Measurements from ENCODE around the gene DENND6A. TPM values are rescaled to one million over a fixed set of nuclear protein-coding genes. Genes with fewer than 3 reads are reported as not detected.

The DENND6A gene
- total RNA-seq, 5 donors from 2014 or later (not counting 1 experiment from before 2014, with no cell fraction given): 31.6 to 58.9 (median 35.6) TPM

DNA sequence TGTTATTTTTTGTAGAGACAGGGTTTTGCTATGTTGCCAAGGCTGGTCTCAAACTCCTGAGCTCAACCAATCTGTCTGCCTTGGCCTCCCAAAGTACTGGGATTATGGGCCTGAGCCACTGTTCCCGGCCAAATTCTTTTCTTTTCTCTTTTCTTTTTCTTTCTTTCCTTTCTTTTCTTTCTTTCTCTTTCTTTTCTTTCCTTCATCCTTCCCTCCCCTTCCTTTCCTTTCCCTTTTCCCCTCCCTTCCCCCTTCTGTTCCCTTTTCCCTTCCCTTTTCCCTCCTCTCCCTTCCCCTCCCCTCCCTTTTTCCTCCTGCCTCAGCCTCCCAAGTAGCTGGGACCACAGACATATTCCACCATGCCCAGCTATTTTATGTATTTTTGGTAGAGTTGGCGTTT, 92.7 kb downstream of the DENND6A start:
- H3K9me3 Mint-ChIP-seq: no peaks in the 10 kb centered on the region
- peaks cover 5 to 28% of the 10 kb centered on the region in 2 experiments for H3K4me1 ChIP-seq (ENCODE audit: control insufficient read depth in 1 of 2, extremely low read depth in 1 of 2, insufficient read depth in 2 of 2, low read length in 2 of 2)
- H3K4me1 Mint-ChIP-seq: peaks cover 28 to 46% (median 34%) of the 10 kb centered on the region in 3 donors
- H3K27ac Mint-ChIP-seq: peak overlapping the region; percentile 28 to 46
- peaks cover 3% of the 10 kb centered on the region in 2 donors for H3K36me3 ChIP-seq (ENCODE audit: control insufficient read depth in 2 of 2, extremely low read depth in 1 of 2, insufficient read depth in 1 of 2, low read length in 1 of 2)
- H3K27ac ChIP-seq (ENCODE audit: low read length): peak overlapping the region; percentile 99
- DNase-seq (no peak), ATAC-seq (replicated peaks in 1 of 4) (no peak)
- H3K4me3 ChIP-seq (ENCODE audit: control insufficient read depth in 1 of 2, extremely low read depth in 1 of 2, low read length in 1 of 2): no peak overlapping the region
- 86% methylated on average over 1 of the region's 2 CpGs for WGBS (ENCODE audit: insufficient coverage)
- no peaks in the 10 kb centered on the region for H3K9me3 ChIP-seq
- peaks cover 14% of the 10 kb centered on the region for H3K36me3 Mint-ChIP-seq
- ChIA-PET CTCF (interaction anchor here in 1 of 2 donors (0.6 kb wide), 1 partner anchor 45 kb away, joined by 3 read pairs; no protein-coding TSS in a partner anchor), POLR2A (interaction anchor here (0.6 to 1.5 kb wide), 4 partner anchors 45 to 930 kb away, joined by 3 to 19 read pairs (median 6); no protein-coding TSS in a partner anchor)
- H3K27me3 ChIP-seq (replicated peaks in 1 of 2; ENCODE audit: control insufficient read depth in 2 of 2, extremely low read depth in 1 of 2, insufficient read depth in 2 of 2, low read length in 1 of 2): no peaks in the 10 kb centered on the region
- no peaks in the 10 kb centered on the region for H3K27me3 Mint-ChIP-seq
- no peak overlapping the region for H3K4me3 Mint-ChIP-seq

DNA sequence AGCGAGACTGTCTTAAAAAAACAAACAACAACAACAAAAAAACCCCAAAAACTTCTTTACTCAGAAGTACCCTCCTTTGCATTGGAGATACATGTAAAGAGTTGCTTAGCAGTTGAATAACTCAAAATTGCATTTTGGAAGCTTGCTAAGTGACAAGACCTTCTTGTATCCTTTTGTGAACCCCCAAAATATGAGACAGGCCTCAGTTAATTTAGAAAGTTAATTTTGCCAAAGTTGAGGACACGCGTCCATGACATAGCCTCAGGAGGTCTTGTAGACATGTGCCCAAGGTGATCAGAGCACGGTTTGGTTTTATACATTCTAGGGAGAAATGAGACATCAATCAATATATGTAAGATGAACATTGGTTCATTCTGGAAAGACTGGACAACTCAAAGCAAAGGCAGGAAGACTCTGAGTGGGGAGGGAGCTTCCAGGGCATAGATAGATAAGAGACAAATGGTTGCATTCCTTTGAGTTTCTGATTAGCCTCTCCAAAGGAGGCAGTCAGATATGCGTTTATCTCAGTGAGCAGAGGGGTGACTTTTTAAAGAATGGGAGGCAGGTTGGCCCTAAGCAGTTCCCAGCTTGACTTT, 94.0 kb downstream of the DENND6A start:
- Histone ChIP-seq H3K9me3 (no peaks in the 10 kb centered on the region), H3K36me3 (ENCODE audit: control insufficient read depth in 2 of 2, extremely low read depth in 1 of 2, insufficient read depth in 1 of 2, low read length in 1 of 2) (peaks cover 0 to 3% of the 10 kb centered on the region in 2 donors), H3K4me1 (ENCODE audit: control insufficient read depth in 1 of 2, extremely low read depth in 1 of 2, insufficient read depth in 2 of 2, low read length in 2 of 2) (peaks cover 13 to 31% of the 10 kb centered on the region in 2 experiments), H3K4me3 (ENCODE audit: control insufficient read depth in 1 of 2, extremely low read depth in 1 of 2, low read length in 1 of 2) (peak overlapping the region; percentile 68 to 70), H3K27me3 (replicated peaks in 1 of 2; ENCODE audit: control insufficient read depth in 2 of 2, extremely low read depth in 1 of 2, insufficient read depth in 2 of 2, low read length in 1 of 2) (no peaks in the 10 kb centered on the region), H3K27ac (ENCODE audit: low read length) (peak overlapping the region; percentile 99)
- ChIA-PET CTCF (interaction anchor here in 1 of 2 donors (0.6 kb wide), 1 partner anchor 80 kb away, joined by 3 read pairs; no protein-coding TSS in a partner anchor), POLR2A (interaction anchor here in 1 of 2 donors (0.6 to 1.5 kb wide), 5 partner anchors 13 to 110 kb away, joined by 3 to 9 read pairs (median 4); partner anchors contain the start of gene PDE12)
- peak overlapping the region; percentile 88 to 97 (median 90) for H3K4me3 Mint-ChIP-seq
- 62% methylated on average over 4 of the region's 5 CpGs for WGBS (ENCODE audit: insufficient coverage)
- no peaks in the 10 kb centered on the region for H3K27me3 Mint-ChIP-seq
- no peaks in the 10 kb centered on the region for H3K9me3 Mint-ChIP-seq
- peaks cover 39 to 57% (median 47%) of the 10 kb centered on the region in 3 donors for H3K4me1 Mint-ChIP-seq
- H3K27ac Mint-ChIP-seq: peak overlapping the region; percentile 98 to 99
- no peak for ATAC-seq (replicated peaks in 1 of 4)
- H3K36me3 Mint-ChIP-seq: peaks cover 14% of the 10 kb centered on the region
- DNase-seq: peak in 1 of 35 experiments; percentile 16

DNA sequence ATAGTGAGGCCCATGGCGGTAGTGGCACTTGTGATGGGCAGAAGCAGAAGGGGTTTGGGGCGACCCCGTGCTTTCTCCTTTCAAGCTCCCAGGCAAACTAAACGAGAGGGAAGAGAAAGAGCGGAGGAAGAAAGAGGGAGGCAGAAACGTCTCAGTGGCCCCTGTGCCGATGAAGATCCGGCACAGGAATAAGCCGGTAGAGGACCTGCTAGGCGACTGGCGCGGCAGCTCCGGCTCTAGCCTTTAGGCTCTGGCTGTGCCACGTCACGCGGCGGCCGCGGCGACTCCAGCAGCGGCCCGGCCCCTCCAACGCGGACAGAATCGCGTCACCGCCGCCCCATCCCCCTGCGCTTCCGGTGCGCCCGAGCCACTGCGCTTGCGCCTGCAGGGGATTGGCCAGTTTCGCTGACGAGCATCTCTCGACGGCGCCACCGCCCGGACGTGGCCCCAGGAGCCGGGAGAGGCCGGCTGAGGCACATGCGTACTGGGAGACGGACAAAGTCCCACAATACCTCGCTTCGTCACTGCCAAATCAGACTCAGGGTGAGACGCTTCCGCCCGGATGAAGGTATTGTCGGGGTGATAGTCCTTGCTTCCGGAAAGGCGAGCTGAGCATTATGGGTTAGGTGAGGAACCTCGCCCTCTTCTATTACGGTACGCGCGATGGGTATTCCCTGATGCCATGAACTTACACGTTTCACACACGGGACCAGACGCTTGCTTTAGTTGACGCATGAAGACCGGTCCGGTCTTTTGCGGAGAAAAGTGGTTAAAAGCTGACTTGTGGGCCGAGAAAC, 95.6 kb downstream of the DENND6A start, which contains the start of gene ARF4:
Gene ARF4, minus strand, starts transcription at position 218 of the 797 bp plus-strand sequence. Its CDS starts 204 bp downstream, at position 14.
- Mint-ChIP-seq H3K4me3 (peak within 1 kb of the TSS; percentile 88 to 97 (median 90)), H3K36me3 (peaks cover 15% of the 10 kb centered on the region), H3K9me3 (no peaks in the 10 kb centered on the region), H3K27me3 (no peaks in the 10 kb centered on the region), H3K4me1 (peaks cover 51 to 68% (median 61%) of the 10 kb centered on the region in 3 donors), H3K27ac (peak within 1 kb of the TSS; percentile 98 to 99)
- ATAC-seq (replicated peaks in 1 of 4) (peak; percentile 87 to 93 (median 92)), DNase-seq (peak; percentile 97 to 100 (median 99))
- H3K36me3 ChIP-seq (ENCODE audit: control insufficient read depth in 2 of 2, extremely low read depth in 1 of 2, insufficient read depth in 1 of 2, low read length in 1 of 2): peaks cover 0 to 3% of the 10 kb centered on the region in 2 donors
- peak within 1 kb of the TSS; percentile 89 to 99 for H3K4me3 ChIP-seq (ENCODE audit: control insufficient read depth in 1 of 2, extremely low read depth in 1 of 2, low read length in 1 of 2)
- H3K9me3 ChIP-seq: no peaks in the 10 kb centered on the region
- POLR2A ChIA-PET: interaction anchor here (0.5 to 4.5 kb wide), 17 partner anchors 11 to 951 kb away, joined by 3 to 47 read pairs (median 5); partner anchors contain the start of genes PDE12 (in 2 of the 2), DENND6A (in 1 of the 2), HTD2 (in 1 of the 2) and RPP14 (in 1 of the 2)
- no peaks in the 10 kb centered on the region for H3K27me3 ChIP-seq (replicated peaks in 1 of 2; ENCODE audit: control insufficient read depth in 2 of 2, extremely low read depth in 1 of 2, insufficient read depth in 2 of 2, low read length in 1 of 2)
- H3K4me1 ChIP-seq (ENCODE audit: control insufficient read depth in 1 of 2, extremely low read depth in 1 of 2, insufficient read depth in 2 of 2, low read length in 2 of 2): peaks cover 15 to 33% of the 10 kb centered on the region in 2 experiments
- under 1% methylated on average over 63 of the region's 67 CpGs for WGBS (ENCODE audit: insufficient coverage)
- CTCF ChIA-PET: interaction anchor here in 1 of 2 donors (0.6 to 2.0 kb wide), 6 partner anchors 32 to 200 kb away, joined by 3 to 7 read pairs (median 6); partner anchors contain the start of genes PDE12 and SLMAP
- peak within 1 kb of the TSS; percentile 99 for H3K27ac ChIP-seq (ENCODE audit: low read length)

DNA sequence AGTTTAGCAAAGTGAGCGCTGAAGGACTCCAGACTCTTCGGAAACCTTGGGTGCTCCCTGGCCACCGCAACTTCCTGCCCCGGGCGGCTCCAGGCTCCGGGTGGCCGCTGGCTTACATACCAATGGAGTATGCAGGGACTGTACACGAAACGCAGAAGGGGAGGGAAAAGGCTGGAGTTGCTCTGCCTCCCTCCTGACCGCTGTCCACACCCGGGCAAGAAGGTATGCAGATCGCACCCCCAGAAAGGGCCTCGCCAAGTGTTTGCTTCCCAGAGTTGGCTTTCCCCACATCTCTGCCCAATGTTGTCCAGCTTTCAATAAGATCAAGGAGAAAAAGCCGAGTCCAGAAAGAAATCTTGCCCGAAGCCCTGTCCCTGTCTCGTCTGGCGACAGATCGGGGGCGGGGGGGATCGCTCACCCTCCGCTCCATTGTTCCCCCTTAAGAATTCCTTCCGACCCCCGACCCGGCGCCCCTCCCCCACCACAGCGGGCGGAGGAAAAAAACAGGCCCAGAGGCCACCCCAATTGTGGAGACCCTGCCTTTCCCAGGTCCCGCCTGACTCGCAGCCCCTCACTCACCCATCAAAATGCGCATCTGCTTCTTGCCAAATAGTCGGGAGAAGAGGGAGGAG, 96.3 kb downstream of the DENND6A start:
- DNase-seq: peak; percentile 8 to 72 (median 37)
- Mint-ChIP-seq H3K36me3 (peaks cover 14% of the 10 kb centered on the region), H3K27ac (peak overlapping the region; percentile 98 to 99), H3K27me3 (no peaks in the 10 kb centered on the region), H3K4me3 (peak overlapping the region; percentile 88 to 97 (median 90)), H3K9me3 (no peaks in the 10 kb centered on the region), H3K4me1 (peaks cover 53 to 68% (median 64%) of the 10 kb centered on the region in 3 donors)
- H3K4me3 ChIP-seq (ENCODE audit: control insufficient read depth in 1 of 2, extremely low read depth in 1 of 2, low read length in 1 of 2): peak overlapping the region; percentile 89 to 99
- no peaks in the 10 kb centered on the region for H3K9me3 ChIP-seq
- POLR2A ChIA-PET: interaction anchor here (0.5 to 4.5 kb wide), 16 partner anchors 10 to 710 kb away, joined by 3 to 47 read pairs (median 4); partner anchors contain the start of genes SLMAP (in 2 of the 2), HTD2 (in 1 of the 2), PDE12 (in 1 of the 2) and RPP14 (in 1 of the 2)
- ATAC-seq (replicated peaks in 1 of 4): no peak
- peak overlapping the region; percentile 93 for H3K27ac ChIP-seq (ENCODE audit: low read length)
- peaks cover 15 to 33% of the 10 kb centered on the region in 2 experiments for H3K4me1 ChIP-seq (ENCODE audit: control insufficient read depth in 1 of 2, extremely low read depth in 1 of 2, insufficient read depth in 2 of 2, low read length in 2 of 2)
- under 1% methylated on average over 21 of the region's 31 CpGs for WGBS (ENCODE audit: insufficient coverage)
- no peaks in the 10 kb centered on the region for H3K36me3 ChIP-seq (ENCODE audit: control insufficient read depth in 2 of 2, extremely low read depth in 1 of 2, insufficient read depth in 1 of 2, low read length in 1 of 2)
- H3K27me3 ChIP-seq (replicated peaks in 1 of 2; ENCODE audit: control insufficient read depth in 2 of 2, extremely low read depth in 1 of 2, insufficient read depth in 2 of 2, low read length in 1 of 2): no peaks in the 10 kb centered on the region
- CTCF ChIA-PET: interaction anchor here (0.5 to 2.0 kb wide), 7 partner anchors 18 to 670 kb away, joined by 3 to 7 read pairs (median 4); partner anchors contain the start of gene PDE12 (in 1 of the 2)

DNA sequence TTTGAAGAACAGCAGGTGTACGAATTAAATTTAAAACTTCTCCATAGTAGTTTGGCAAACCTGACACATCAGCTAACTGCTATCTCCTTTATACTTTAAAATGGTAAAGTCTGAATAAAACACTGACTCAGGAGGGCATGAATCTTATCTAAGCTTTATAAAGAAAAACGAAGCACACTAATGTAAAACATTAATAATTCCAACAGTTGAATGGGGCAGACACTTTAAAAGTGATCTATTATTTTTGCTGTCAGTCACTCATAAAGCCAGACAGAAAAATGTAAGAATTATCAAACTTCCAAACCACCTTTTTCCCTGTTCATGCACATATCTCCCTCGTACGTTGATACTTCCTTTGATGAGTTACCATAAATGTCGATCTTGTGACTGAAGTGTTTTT, 98.3 kb downstream of the DENND6A start:
- ATAC-seq (replicated peaks in 1 of 4): no peak
- Histone ChIP-seq H3K9me3 (no peaks in the 10 kb centered on the region), H3K4me3 (ENCODE audit: control insufficient read depth in 1 of 2, extremely low read depth in 1 of 2, low read length in 1 of 2) (no peak overlapping the region), H3K27ac (ENCODE audit: low read length) (no peak overlapping the region), H3K4me1 (ENCODE audit: control insufficient read depth in 1 of 2, extremely low read depth in 1 of 2, insufficient read depth in 2 of 2, low read length in 2 of 2) (peaks cover 15 to 33% of the 10 kb centered on the region in 2 experiments), H3K27me3 (replicated peaks in 1 of 2; ENCODE audit: control insufficient read depth in 2 of 2, extremely low read depth in 1 of 2, insufficient read depth in 2 of 2, low read length in 1 of 2) (no peaks in the 10 kb centered on the region), H3K36me3 (ENCODE audit: control insufficient read depth in 2 of 2, extremely low read depth in 1 of 2, insufficient read depth in 1 of 2, low read length in 1 of 2) (no peaks in the 10 kb centered on the region)
- CTCF ChIA-PET: no interaction called here
- peaks cover 11% of the 10 kb centered on the region for H3K36me3 Mint-ChIP-seq
- peaks cover 60 to 69% (median 68%) of the 10 kb centered on the region in 3 donors for H3K4me1 Mint-ChIP-seq
- POLR2A ChIA-PET: interaction anchor here (0.5 to 4.5 kb wide), 6 partner anchors 18 to 865 kb away, joined by 3 to 47 read pairs (median 5); partner anchors contain the start of genes PDE12 (in 1 of the 2) and SLMAP (in 1 of the 2)
- H3K27ac Mint-ChIP-seq: peak overlapping the region; percentile 2 to 33
- H3K4me3 Mint-ChIP-seq: peak overlapping the region; percentile 88 to 97 (median 90)
- DNase-seq: no peak
- WGBS (ENCODE audit: insufficient coverage): no CpG with 5 or more reads among the region's 5 CpGs
- no peaks in the 10 kb centered on the region for H3K9me3 Mint-ChIP-seq
- H3K27me3 Mint-ChIP-seq: no peaks in the 10 kb centered on the region

Measured in T-cell (primary cell).